ENCODE measurements around the gene TRIM16.
"Not testable (repeated sequence)": the region's sequence is repeated elsewhere in the genome, so short reads cannot be mapped to it uniquely, and the experiment has no call there.

Gene TRIM16

DNA sequence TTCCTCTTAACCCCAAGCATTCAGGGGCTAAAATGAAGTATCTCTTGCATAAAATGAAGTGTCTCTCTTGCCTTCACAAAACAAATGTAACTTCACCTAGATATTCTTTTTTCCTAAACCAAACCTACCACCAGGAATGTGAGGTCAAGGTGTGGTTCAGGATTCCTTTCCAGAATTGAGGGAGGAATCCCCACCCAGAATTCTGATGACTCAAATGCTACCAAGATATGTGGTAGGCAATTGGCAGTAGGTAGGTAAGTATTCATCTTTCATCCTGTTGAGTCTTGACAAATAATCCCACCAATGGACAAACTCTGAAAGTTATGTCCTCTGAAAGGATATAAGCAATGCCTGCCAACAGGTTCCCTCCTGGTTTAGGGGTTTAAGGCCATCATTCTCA, 26.2 kb downstream of the TRIM16 start:
- DNase-seq (ENCODE audit: low read depth, low spot score), result no peak
- no peak overlapping the region for H3K4me3 ChIP-seq
- TF ChIP-seq FOXP2 (optimal IDR thresholded peaks at IDR 0.05; ENCODE audit: control extremely low read depth, extremely low read length, insufficient read depth), result no peak
- no peak for TF ChIP-seq EZH2 (IDR thresholded peaks at IDR 0.05)
- TF ChIP-seq POLR2AphosphoS5 (IDR thresholded peaks at IDR 0.05; ENCODE audit: borderline replicate concordance, low read depth, low read length), result no peak

DNA sequence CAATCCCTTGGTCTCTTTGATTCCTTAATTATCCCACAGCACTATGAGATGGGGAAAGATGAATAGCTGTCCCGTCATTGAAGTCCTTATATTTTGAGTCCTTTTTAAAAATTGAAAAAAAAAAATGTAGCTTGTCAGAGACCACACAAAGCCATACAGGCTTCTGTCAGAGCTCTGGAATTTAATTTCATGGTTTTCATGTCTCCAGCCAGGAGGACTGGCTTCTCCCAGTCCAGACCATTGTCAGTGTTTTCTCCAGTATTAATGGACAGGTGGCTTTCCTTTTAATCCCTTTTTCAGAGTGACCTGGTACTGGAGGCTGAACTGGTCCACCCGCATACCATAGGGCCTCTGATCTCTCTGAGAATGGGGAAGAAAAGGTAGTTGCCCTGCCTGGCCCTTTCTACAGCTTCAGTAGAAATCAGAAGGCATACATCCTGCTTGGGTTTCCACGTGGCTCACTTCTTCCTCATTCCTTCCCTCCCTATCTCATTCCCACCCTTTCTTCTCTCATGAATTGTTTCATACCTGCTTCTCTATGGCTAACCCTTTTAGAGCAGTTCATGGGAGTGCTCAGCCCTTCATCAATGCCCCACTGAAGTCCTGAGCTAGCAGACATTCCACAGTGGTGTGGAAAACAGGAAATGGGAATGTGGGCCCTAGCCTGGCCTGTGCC, 29.1 kb downstream of the TRIM16 start:
- DNase-seq (ENCODE audit: low read depth, low spot score), result no peak
- Histone ChIP-seq H3K27ac (no peak overlapping the region), H3K4me3 (no peak overlapping the region), H3K9me3 (ENCODE audit: low read depth, low read length) (no peaks in the 10 kb centered on the region), H3K9ac (ENCODE audit: insufficient read length) (no peak overlapping the region), H3K36me3 (ENCODE audit: insufficient read depth, low read length) (no peaks in the 10 kb centered on the region)
- TF ChIP-seq FOXP2 (optimal IDR thresholded peaks at IDR 0.05; ENCODE audit: control extremely low read depth, extremely low read length, insufficient read depth) (no peak), EZH2 (IDR thresholded peaks at IDR 0.05) (no peak)

More for the DNA sequence above, 26.2 kb downstream of the TRIM16 start:
- H3K9me3 ChIP-seq (ENCODE audit: low read depth, low read length), result no peaks in the 10 kb centered on the region
- no peak overlapping the region for H3K27ac ChIP-seq
- no peak overlapping the region for H3K9ac ChIP-seq (ENCODE audit: insufficient read length)
- no peaks in the 10 kb centered on the region for H3K36me3 ChIP-seq (ENCODE audit: insufficient read depth, low read length)

DNA sequence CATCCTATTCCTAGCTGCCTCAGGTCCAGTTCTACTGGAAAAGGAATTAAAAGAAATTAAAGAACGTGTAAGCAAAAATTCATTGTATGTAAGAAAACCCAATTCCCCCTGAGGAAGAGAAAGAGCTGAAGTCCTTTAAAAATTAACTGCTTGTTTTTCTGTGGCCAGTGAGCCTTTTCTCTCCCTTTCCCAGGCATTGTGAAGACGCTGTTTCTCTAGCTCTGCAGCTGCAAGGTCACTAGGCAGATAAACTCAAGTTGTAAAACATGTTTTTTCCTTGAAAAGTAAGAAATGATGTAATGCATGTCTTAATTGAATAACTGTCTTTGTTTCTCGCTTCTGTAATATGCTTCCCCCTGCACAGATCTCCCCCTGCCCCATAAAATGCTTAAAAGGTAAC, 29.7 kb downstream of the TRIM16 start:
- not testable (repeated sequence) for H3K9ac ChIP-seq (ENCODE audit: insufficient read length); H3K4me3 ChIP-seq; H3K36me3 ChIP-seq (ENCODE audit: insufficient read depth, low read length); DNase-seq (ENCODE audit: low read depth, low spot score); H3K9me3 ChIP-seq (ENCODE audit: low read depth, low read length)
- H3K27ac ChIP-seq, result 0 out of 2 replicates have a peak overlapping the region, but pooled peaks have one; percentile 14

DNA sequence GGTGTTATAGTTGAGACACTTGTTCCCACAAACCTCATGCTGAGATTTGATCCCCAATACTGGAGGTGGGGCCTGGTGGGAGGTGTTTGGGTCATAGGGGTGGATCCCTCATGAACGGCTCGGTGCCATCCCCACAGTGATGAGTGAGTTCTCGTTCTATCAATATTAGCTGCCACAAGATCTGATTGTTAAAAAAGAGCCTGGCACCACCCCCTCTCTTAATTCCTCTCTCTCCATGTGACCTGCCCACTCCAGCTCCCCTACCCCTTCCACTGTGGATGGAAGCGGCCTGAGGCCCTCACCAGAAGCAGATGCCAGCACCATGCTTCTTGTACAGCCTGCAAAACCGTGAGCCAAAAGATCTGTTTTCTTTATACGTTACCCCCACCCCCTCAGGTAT, 31.2 kb downstream of the TRIM16 start:
- no peak overlapping the region for H3K4me3 ChIP-seq
- TF ChIP-seq POLR2AphosphoS5 (IDR thresholded peaks at IDR 0.05; ENCODE audit: borderline replicate concordance, low read depth, low read length) (no peak), FOXP2 (optimal IDR thresholded peaks at IDR 0.05; ENCODE audit: control extremely low read depth, extremely low read length, insufficient read depth) (no peak), EZH2 (IDR thresholded peaks at IDR 0.05) (no peak)
- H3K9ac ChIP-seq (ENCODE audit: insufficient read length), result no peak overlapping the region
- no peaks in the 10 kb centered on the region for H3K9me3 ChIP-seq (ENCODE audit: low read depth, low read length)
- no peaks in the 10 kb centered on the region for H3K36me3 ChIP-seq (ENCODE audit: insufficient read depth, low read length)
- DNase-seq (ENCODE audit: low read depth, low spot score), result no peak
- H3K27ac ChIP-seq, result 0 out of 2 replicates have a peak overlapping the region, but pooled peaks have one; percentile 46

DNA sequence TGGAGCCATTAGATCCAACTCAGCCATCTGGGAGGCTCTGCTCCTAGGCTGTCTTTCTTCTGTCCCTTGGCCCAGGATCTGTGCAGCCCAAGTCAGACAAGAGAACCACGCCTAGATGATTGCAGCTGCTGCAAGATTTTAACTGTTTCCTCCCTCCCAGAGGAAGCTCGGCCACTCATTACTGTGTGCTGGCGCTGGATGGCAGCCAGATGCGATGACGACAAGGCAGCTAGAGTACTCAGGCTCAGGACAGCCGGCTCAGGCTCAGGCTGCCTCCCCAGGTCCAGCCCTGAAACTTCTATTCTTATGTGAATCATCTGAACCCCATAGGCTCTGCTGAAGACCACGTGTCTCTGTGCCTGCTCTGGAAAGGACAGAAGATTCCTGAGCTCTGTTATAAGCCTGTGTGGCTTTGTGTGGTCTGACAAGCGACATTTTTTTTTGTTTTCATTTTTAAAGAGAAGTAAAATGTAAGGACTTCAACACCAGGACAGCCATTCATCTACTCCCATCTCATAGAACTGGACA, 32.5 kb downstream of the TRIM16 start:
- peak overlapping the region; percentile 67 for H3K27ac ChIP-seq
- TF ChIP-seq POLR2AphosphoS5 (IDR thresholded peaks at IDR 0.05; ENCODE audit: borderline replicate concordance, low read depth, low read length), result no peak
- no peak for TF ChIP-seq EZH2 (IDR thresholded peaks at IDR 0.05)
- TF ChIP-seq FOXP2 (optimal IDR thresholded peaks at IDR 0.05; ENCODE audit: control extremely low read depth, extremely low read length, insufficient read depth), result no peak

DNA sequence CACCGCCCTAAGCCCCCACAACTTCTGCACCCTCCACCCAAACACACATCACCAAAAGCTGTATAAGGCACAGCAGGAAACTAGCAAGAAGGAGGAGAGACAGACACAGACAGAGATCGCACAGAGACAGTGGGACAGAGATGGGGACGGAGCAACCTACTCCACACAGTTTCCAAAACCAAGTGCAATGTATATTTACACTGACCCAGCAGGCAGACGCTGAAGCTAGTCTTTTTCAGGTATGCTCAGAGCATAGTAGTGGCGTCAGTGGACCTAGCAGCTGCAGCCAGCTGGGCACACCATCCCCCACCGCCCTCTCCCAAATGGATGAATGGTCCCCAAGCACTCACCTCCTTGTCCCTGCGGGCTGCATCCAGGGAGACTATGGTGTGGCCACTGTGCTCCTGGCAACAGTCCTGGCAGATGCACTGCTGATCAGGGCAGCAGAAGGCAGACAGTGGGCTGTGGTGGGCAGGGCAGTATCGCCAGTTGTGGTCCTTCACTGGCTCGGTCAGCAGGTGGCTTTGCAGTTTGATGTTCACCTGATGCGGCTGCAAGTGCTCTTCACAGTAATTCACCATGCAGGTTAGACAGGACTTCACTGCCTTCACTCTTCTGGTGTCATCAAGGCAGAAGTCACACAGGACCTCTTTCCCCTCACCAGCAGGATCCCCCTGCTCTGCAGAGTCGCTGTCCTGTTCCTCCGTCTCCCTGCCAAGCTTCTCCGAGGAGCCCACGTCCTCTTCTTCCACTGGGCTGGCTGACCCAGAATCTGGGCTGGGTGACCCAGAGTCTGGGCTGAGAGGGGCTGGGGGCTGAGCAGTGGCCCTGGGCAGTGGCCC, 33.1 kb downstream of the TRIM16 start:
- H3K36me3 ChIP-seq (ENCODE audit: insufficient read depth, low read length), result no peaks in the 10 kb centered on the region
- no peaks in the 10 kb centered on the region for H3K9me3 ChIP-seq (ENCODE audit: low read depth, low read length)
- H3K9ac ChIP-seq (ENCODE audit: insufficient read length), result peak overlapping the region; percentile 35
- no peak overlapping the region; the same call in 1 of the 2 replicates for H3K27ac ChIP-seq
- DNase-seq (ENCODE audit: low read depth, low spot score), result no peak
- no peak for TF ChIP-seq POLR2AphosphoS5 (IDR thresholded peaks at IDR 0.05; ENCODE audit: borderline replicate concordance, low read depth, low read length)
- no peak for TF ChIP-seq FOXP2 (optimal IDR thresholded peaks at IDR 0.05; ENCODE audit: control extremely low read depth, extremely low read length, insufficient read depth)
- no peak for TF ChIP-seq EZH2 (IDR thresholded peaks at IDR 0.05)
- H3K4me3 ChIP-seq, result peak overlapping the region; percentile 62

More for the DNA sequence above, 32.5 kb downstream of the TRIM16 start:
- Histone ChIP-seq H3K9me3 (ENCODE audit: low read depth, low read length) (no peaks in the 10 kb centered on the region), H3K36me3 (ENCODE audit: insufficient read depth, low read length) (no peaks in the 10 kb centered on the region), H3K9ac (ENCODE audit: insufficient read length) (peak overlapping the region; percentile 35), H3K4me3 (peak overlapping the region; percentile 62)
- DNase-seq (ENCODE audit: low read depth, low spot score), result no peak

DNA sequence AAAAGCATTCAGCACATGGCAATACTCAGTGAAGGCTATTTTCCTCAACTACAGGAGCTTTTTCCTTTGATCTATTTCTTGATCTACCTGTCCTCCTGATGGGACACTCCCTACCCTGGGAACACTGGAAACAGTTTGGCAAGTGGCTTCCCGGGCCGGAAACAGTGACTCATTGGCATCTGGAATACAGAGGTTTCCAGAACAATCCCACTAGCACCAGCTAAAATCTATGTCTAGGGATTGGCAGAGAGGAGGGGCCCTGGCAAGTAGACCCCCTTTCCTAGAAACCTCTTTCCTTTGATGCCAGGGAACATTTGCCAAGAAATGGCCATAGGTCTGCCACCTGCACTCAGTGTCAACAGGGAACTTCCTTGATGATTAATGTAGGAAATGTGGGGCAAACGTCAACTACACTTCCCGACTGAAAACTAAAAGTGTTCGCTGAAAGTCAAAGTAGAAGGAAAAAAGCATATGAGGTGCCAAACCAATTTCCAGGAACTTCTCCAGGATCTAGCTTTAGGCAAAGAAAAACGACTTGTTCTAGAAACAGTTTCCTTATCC, 34.2 kb downstream of the TRIM16 start:
- no peaks in the 10 kb centered on the region for H3K9me3 ChIP-seq (ENCODE audit: low read depth, low read length)
- TF ChIP-seq EZH2 (IDR thresholded peaks at IDR 0.05) (no peak), FOXP2 (optimal IDR thresholded peaks at IDR 0.05; ENCODE audit: control extremely low read depth, extremely low read length, insufficient read depth) (no peak), POLR2AphosphoS5 (IDR thresholded peaks at IDR 0.05; ENCODE audit: borderline replicate concordance, low read depth, low read length) (no peak)
- H3K36me3 ChIP-seq (ENCODE audit: insufficient read depth, low read length), result no peaks in the 10 kb centered on the region
- no peak overlapping the region for H3K27ac ChIP-seq
- no peak for DNase-seq (ENCODE audit: low read depth, low spot score)
- H3K4me3 ChIP-seq, result no peak overlapping the region; the same call in 1 of the 2 replicates
- H3K9ac ChIP-seq (ENCODE audit: insufficient read length), result no peak overlapping the region

DNA sequence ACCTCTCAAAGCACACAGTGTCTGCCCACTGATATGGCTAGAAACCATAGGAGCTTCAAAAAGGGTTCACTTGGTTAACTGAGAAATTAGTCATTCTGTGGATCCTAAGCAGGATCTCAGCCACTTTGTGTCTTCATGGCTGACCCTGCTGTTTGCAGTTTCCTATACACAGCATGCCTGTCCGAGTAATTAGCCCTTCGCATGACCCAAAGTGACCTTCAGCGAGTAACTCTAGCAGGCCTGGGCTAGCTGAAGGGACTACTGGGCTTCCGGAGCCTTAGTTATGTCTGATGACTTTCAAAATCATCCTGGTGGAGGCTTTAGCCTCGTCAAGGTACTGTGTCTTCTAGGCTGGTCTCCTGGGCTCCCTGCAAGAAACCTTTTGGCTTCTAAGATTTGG, 35.7 kb downstream of the TRIM16 start:
- Histone ChIP-seq H3K4me3 (no peak overlapping the region), H3K27ac (no peak overlapping the region)
- no peak for TF ChIP-seq FOXP2 (optimal IDR thresholded peaks at IDR 0.05; ENCODE audit: control extremely low read depth, extremely low read length, insufficient read depth)
- no peak for TF ChIP-seq EZH2 (IDR thresholded peaks at IDR 0.05)
- no peak for TF ChIP-seq POLR2AphosphoS5 (IDR thresholded peaks at IDR 0.05; ENCODE audit: borderline replicate concordance, low read depth, low read length)

DNA sequence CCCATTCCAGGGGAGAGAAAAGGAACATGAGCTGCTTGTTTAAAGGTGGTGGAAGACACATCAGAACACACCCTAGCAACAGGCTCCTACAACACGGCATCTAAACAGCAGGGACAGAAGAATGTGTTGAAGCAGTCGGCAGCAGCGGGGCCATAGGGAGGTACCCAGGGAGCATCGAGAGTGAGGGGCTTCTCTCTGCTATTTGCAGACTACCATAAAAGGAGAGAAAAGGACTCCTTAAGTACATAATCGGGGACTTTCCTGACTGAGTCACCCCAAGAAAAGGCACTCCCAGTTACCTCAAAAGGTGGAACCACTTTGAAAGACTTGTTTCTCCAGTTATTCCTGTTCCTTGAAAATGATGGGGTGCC, 38.2 kb downstream of the TRIM16 start:
- DNase-seq (ENCODE audit: low read depth, low spot score); H3K36me3 ChIP-seq (ENCODE audit: insufficient read depth, low read length); H3K27ac ChIP-seq; H3K9ac ChIP-seq (ENCODE audit: insufficient read length); H3K4me3 ChIP-seq; H3K9me3 ChIP-seq (ENCODE audit: low read depth, low read length): not testable (repeated sequence)

More for the DNA sequence above, 35.7 kb downstream of the TRIM16 start:
- Histone ChIP-seq H3K36me3 (ENCODE audit: insufficient read depth, low read length) (no peaks in the 10 kb centered on the region), H3K9ac (ENCODE audit: insufficient read length) (no peak overlapping the region), H3K9me3 (ENCODE audit: low read depth, low read length) (no peaks in the 10 kb centered on the region)
- no peak for DNase-seq (ENCODE audit: low read depth, low spot score)

DNA sequence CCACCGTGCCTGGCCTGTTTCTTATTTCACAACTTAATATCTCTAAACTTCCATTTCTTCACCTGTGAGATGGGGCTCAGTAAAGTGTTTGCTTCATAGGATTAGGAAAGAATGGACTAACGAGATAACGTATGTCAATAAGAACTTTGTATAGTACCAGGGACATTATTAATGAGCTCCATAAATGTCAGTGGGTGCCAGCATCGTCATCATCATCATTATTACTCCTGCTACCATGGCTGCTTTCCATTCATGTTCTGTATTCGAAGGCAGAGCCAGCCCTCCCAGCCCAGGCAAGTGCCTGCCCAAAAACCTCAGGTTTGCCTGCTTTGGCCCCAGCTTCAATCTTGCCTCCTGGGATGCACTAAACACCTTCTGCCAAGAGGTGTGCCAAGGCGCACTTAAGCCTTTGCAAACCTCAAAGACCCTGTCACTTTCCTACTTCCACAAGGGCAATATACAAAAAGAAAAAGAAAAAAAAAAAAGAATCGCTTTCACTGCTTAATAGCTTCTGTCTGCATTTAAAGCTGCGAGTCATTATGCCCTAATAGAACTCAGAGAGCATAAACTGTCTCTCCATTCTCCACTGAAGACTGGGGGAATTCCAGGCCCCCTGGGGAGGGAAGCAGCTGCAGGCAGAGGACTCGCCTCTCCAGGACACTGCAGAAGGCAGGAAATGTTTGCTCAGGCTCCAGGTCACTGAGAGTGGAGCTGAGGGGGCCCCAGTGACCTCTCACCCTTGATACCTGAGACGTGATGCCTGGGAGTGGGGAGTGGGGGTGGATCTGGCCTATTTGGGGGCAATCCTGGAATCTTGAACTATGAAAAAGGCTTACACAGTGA, 38.8 kb downstream of the TRIM16 start:
- Histone ChIP-seq H3K27ac (0 out of 2 replicates have a peak overlapping the region, but pooled peaks have one; percentile 54), H3K4me3 (peak overlapping the region; percentile 56)
- not testable (repeated sequence) for H3K9ac ChIP-seq (ENCODE audit: insufficient read length); DNase-seq (ENCODE audit: low read depth, low spot score); H3K36me3 ChIP-seq (ENCODE audit: insufficient read depth, low read length); H3K9me3 ChIP-seq (ENCODE audit: low read depth, low read length)

Measured in SK-N-MC (cell line).